OCI-LY1 (cell line): Measurements from ENCODE around the gene ITGB3.

Source experiments
- H2AFZ ChIP-seq: fragments of 200-600 bp; sonication (generic), shearing (Covaris generic); 2 replicates; pipeline ENCODE4 v1.6.0; 2014; ENCODE audit warnings: antibody characterized with exemption, mild to moderate bottlenecking, low read length
- H3F3A ChIP-seq: fragments of 200-600 bp; sonication (generic), shearing (Covaris generic); 2 replicates; pipeline ENCODE4 v1.6.0; 2014; ENCODE audit warnings: mild to moderate bottlenecking, antibody characterized with exemption, low read length, moderate library complexity; ENCODE audit not compliant: insufficient read depth
- H3K27ac ChIP-seq: fragments of 200-600 bp; sonication (generic); 2 replicates; pipeline ENCODE4 v1.5.1; 2014; ENCODE audit warnings: low read length, mixed run types, mild to moderate bottlenecking, low read depth; ENCODE audit not compliant: poor library complexity, severe bottlenecking
- H3K27me3 ChIP-seq: fragments of 200-600 bp; sonication (generic); 2 replicates; pipeline ENCODE4 v1.6.0; 2014; ENCODE audit warnings: antibody characterized with exemption, mild to moderate bottlenecking, low read length, moderate library complexity; ENCODE audit not compliant: insufficient read depth
- H3K36me3 ChIP-seq: fragments of 200-600 bp; sonication (generic); 2 replicates; pipeline ENCODE4 v1.6.1; 2014; ENCODE audit warnings: mild to moderate bottlenecking, antibody characterized with exemption, low read length, moderate library complexity, mixed read lengths; ENCODE audit not compliant: insufficient read depth
- H3K4me1 ChIP-seq: fragments of 200-600 bp; sonication (generic); 2 replicates; pipeline ENCODE4 v1.5.1; 2014; ENCODE audit warnings: mild to moderate bottlenecking, low read length, moderate library complexity; ENCODE audit not compliant: insufficient read depth, severe bottlenecking
- H3K4me2 ChIP-seq: fragments of 200-600 bp; sonication (generic), shearing (Covaris generic); 2 replicates; pipeline ENCODE4 v1.6.1; 2014; ENCODE audit warnings: low read length
- H3K4me3 ChIP-seq: fragments of 200-600 bp; sonication (generic); 2 replicates; pipeline ENCODE4 v1.5.1; 2014; ENCODE audit warnings: low read length, low read depth, mild to moderate bottlenecking, mixed read lengths; ENCODE audit not compliant: poor library complexity, severe bottlenecking
- H3K79me2 ChIP-seq: fragments of 200-600 bp; shearing (Covaris generic); 2 replicates; pipeline ENCODE4 v1.6.1; 2016; ENCODE audit warnings: mixed run types, low read length, mixed read lengths; ENCODE audit not compliant: insufficient read depth
- H3K9ac ChIP-seq: fragments of 200-600 bp; sonication (generic), shearing (Covaris generic); 2 replicates; pipeline ENCODE4 v1.6.1; 2014; ENCODE audit warnings: mild to moderate bottlenecking, low read length, mixed read lengths
- H3K9me2 ChIP-seq: fragments of 200-600 bp; sonication (generic), shearing (Covaris generic); 2 replicates; pipeline ENCODE4 v1.6.1; 2014; ENCODE audit warnings: low read depth, mild to moderate bottlenecking, low read length, mixed read lengths
- H3K9me3 ChIP-seq: fragments of 200-600 bp; shearing (Covaris generic); 2 replicates; pipeline ENCODE4 v1.6.1; 2014; ENCODE audit warnings: low read length, mixed read lengths
- H4K20me1 ChIP-seq: fragments of 200-600 bp; sonication (generic), shearing (Covaris generic); 2 replicates; pipeline ENCODE4 v1.6.0; 2016; ENCODE audit warnings: mild to moderate bottlenecking, low read length; ENCODE audit not compliant: insufficient read depth
- EZH2 ChIP-seq: fragments of 200-600 bp; sonication (generic), shearing (Covaris generic); IDR thresholded peaks from 2 replicates; pipeline ENCODE4 v1.8.0; 2017; ENCODE audit warnings: borderline replicate concordance, mixed run types, mild to moderate bottlenecking, antibody characterized with exemption, low read length, moderate library complexity, mixed read lengths
- TF ChIP-seq, protein P1 (sequence below): fragments of 200-600 bp; sonication (generic), shearing (Covaris generic); IDR thresholded peaks from 2 replicates; pipeline ENCODE4 v1.5.1; 2017; ENCODE audit warnings: mild to moderate bottlenecking, antibody characterized with exemption, low read length, moderate library complexity, mixed read lengths

The ITGB3 gene

DNA sequence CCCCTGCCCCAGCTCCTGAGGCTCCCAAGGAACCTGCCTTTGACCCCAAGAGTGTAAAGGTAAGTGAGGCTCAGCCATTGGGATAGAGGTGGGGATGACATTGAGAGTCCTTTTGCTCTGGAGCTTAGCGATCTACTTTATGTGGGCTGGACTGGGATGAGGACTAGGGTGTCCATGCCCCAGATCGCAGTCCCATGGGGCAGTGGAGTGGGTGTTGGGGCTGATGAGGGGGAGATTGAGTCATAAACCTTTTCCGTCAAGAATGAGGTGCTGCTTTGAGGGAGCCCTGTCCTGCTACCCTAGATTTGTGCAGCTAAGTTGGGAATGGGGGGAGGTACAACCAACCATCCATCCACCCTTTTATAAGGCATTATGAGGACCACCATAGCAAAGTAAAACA, 44.1 kb upstream of the ITGB3 start:
- no peaks in the 10 kb centered on the region for H3K36me3 ChIP-seq
- H3K4me3 ChIP-seq = no peak overlapping the region
- no peak for TF ChIP-seq EZH2
- TF ChIP-seq, protein P1, sequence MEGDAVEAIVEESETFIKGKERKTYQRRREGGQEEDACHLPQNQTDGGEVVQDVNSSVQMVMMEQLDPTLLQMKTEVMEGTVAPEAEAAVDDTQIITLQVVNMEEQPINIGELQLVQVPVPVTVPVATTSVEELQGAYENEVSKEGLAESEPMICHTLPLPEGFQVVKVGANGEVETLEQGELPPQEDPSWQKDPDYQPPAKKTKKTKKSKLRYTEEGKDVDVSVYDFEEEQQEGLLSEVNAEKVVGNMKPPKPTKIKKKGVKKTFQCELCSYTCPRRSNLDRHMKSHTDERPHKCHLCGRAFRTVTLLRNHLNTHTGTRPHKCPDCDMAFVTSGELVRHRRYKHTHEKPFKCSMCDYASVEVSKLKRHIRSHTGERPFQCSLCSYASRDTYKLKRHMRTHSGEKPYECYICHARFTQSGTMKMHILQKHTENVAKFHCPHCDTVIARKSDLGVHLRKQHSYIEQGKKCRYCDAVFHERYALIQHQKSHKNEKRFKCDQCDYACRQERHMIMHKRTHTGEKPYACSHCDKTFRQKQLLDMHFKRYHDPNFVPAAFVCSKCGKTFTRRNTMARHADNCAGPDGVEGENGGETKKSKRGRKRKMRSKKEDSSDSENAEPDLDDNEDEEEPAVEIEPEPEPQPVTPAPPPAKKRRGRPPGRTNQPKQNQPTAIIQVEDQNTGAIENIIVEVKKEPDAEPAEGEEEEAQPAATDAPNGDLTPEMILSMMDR = no peak
- H3F3A ChIP-seq = peaks cover 4% of the 10 kb centered on the region
- no peaks in the 10 kb centered on the region for H4K20me1 ChIP-seq
- H3K4me2 ChIP-seq = no peak overlapping the region
- no peaks in the 10 kb centered on the region for H3K79me2 ChIP-seq
- peaks cover 49% of the 10 kb centered on the region for H3K4me1 ChIP-seq
- no peaks in the 10 kb centered on the region for H3K9me3 ChIP-seq
- no peak overlapping the region for H3K27ac ChIP-seq
- H3K9me2 ChIP-seq = no peaks in the 10 kb centered on the region
- no peak overlapping the region for H2AFZ ChIP-seq
- H3K27me3 ChIP-seq = no peaks in the 10 kb centered on the region
- H3K9ac ChIP-seq = no peak overlapping the region

DNA sequence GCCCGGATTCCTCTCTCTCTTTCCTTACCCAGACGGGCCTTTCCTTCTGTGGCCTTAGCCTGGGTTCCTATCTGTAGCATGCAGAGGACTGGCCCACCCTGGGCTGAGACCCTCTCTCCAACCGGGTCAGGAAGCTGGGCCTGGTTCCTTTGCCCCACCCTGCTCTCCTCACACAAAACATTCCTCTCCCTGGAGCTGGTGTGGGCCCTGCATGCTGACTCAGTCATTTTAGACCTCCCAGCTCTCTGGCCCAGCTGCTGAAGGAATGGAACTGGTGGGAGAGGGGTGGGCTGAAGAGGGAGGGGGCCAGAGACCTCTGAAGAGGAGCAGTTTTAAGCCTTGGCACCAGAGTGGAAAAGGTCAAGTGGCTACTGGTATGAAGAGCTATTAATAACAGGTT, 43.5 kb upstream of the ITGB3 start:
- no peaks in the 10 kb centered on the region for H3K9me2 ChIP-seq
- no peaks in the 10 kb centered on the region for H3K27me3 ChIP-seq
- no peaks in the 10 kb centered on the region for H4K20me1 ChIP-seq
- H3K79me2 ChIP-seq = no peaks in the 10 kb centered on the region
- peaks cover 2% of the 10 kb centered on the region for H3F3A ChIP-seq
- no peak overlapping the region for H3K4me3 ChIP-seq
- H3K9me3 ChIP-seq = no peaks in the 10 kb centered on the region
- no peak overlapping the region for H3K4me2 ChIP-seq
- H3K9ac ChIP-seq = no peak overlapping the region
- H3K27ac ChIP-seq = no peak overlapping the region
- H3K36me3 ChIP-seq = no peaks in the 10 kb centered on the region
- no peak overlapping the region for H2AFZ ChIP-seq
- H3K4me1 ChIP-seq = peaks cover 43% of the 10 kb centered on the region
- no peak for TF ChIP-seq EZH2
- TF ChIP-seq, protein P1 = no peak

DNA sequence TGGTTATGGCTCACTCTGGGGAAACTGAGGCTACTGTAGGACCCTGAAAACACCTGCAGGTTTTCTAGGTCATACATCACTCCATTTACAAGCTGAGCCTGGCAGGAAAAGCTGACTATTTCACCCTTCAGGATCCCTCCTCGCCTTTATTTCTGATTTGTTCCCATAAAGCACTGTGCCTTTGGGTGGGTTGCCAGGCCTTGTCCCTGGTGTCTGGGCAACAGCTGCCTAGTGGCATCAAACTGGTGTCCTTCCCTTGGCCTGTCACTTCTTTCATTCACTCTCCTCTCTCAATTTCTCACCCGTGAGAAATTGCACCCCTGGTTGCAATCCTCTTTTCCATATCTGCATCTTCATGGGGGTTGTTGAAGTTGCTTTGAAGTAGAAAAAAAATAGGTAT, 42.8 kb upstream of the ITGB3 start:
- Histone ChIP-seq H3F3A (no peaks in the 10 kb centered on the region), H3K4me2 (no peak overlapping the region), H3K9me2 (no peaks in the 10 kb centered on the region), H2AFZ (no peak overlapping the region), H3K27ac (no peak overlapping the region), H3K36me3 (no peaks in the 10 kb centered on the region), H3K9me3 (no peaks in the 10 kb centered on the region), H4K20me1 (no peaks in the 10 kb centered on the region), H3K4me3 (no peak overlapping the region), H3K9ac (no peak overlapping the region), H3K4me1 (peaks cover 36% of the 10 kb centered on the region), H3K27me3 (no peaks in the 10 kb centered on the region), H3K79me2 (no peaks in the 10 kb centered on the region)
- TF ChIP-seq, protein P1 = no peak
- no peak for TF ChIP-seq EZH2
